VCaP (cell line): ENCODE data around the gene TEDC2.

Source experiments
- H3K27ac ChIP-seq: fragments of 450-650 bp; 2 replicates; pipeline ENCODE4 v1.5.1; 2017
- TF ChIP-seq, protein P1 (sequence below): fragments of 450-650 bp; conservative IDR thresholded peaks from 2 replicates; pipeline ENCODE4 v1.5.1; 2017; ENCODE audit warnings: mild to moderate bottlenecking, moderate library complexity

Gene TEDC2

GRCh38 chr16:2500430-2500917, 40.6 kb downstream of the TEDC2 start:
- TF ChIP-seq, protein P1, sequence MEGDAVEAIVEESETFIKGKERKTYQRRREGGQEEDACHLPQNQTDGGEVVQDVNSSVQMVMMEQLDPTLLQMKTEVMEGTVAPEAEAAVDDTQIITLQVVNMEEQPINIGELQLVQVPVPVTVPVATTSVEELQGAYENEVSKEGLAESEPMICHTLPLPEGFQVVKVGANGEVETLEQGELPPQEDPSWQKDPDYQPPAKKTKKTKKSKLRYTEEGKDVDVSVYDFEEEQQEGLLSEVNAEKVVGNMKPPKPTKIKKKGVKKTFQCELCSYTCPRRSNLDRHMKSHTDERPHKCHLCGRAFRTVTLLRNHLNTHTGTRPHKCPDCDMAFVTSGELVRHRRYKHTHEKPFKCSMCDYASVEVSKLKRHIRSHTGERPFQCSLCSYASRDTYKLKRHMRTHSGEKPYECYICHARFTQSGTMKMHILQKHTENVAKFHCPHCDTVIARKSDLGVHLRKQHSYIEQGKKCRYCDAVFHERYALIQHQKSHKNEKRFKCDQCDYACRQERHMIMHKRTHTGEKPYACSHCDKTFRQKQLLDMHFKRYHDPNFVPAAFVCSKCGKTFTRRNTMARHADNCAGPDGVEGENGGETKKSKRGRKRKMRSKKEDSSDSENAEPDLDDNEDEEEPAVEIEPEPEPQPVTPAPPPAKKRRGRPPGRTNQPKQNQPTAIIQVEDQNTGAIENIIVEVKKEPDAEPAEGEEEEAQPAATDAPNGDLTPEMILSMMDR = no peak
- H3K27ac ChIP-seq = no peak overlapping the region

GRCh38 chr16:2500918-2501750, 41.2 kb downstream of the TEDC2 start:
- H3K27ac ChIP-seq = peak overlapping the region; percentile 49; the same call in 1 of the 2 replicates
- TF ChIP-seq, protein P1 = peak; percentile 82

- TF ChIP-seq, protein P1 = no peak
Measured at GRCh38 chr16:2501946-2502895, 42.3 kb downstream of the TEDC2 start.

GRCh38 chr16:2505695-2506094, 45.8 kb downstream of the TEDC2 start:
- TF ChIP-seq, protein P1 = no peak
- H3K27ac ChIP-seq = no peak overlapping the region

More at GRCh38 chr16:2501946-2502895, 42.3 kb downstream of the TEDC2 start:
- peak overlapping the region; percentile 49 for H3K27ac ChIP-seq

DNA sequence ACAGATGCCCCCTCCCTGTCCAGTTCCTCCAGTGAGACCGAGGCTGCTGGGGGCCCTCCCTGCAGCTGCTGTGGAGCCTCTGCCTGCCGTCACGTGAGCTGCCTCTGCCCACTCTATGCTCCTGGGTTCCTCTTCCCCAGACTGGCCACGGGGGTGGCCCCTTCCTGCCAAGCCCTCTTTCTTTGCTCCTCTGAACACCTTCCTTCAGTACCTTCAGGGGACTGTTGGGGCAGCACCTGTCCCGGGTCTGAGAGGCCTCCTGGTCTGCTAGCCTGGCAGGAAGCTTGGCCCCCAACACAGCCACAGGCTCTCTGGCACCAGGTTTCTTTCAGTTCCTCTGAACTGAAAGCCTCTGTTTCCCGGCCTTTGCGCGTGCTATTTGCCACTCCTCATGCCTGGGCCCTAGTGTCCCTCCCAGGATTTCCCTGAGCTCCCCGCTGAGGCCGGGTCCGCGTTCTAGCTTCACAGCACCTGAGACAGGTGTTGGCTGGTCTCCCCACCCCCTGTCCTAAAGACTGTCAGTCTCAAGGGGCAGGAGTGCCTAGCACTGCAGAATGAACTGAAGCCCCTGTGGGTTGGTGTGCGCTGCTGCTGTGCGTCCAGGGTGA, 47.2 kb downstream of the TEDC2 start:
- no peak overlapping the region for H3K27ac ChIP-seq
- TF ChIP-seq, protein P1 = no peak

GRCh38 chr16:2507665-2508064, 47.8 kb downstream of the TEDC2 start:
- TF ChIP-seq, protein P1 = no peak
- no peak overlapping the region for H3K27ac ChIP-seq
